HG03575 (cell line): ENCODE results near the gene DUSP22.

ENCODE experiments used
- ATAC-seq: cut with Tn5 transposase; IDR thresholded peaks from one replicate; pipeline ENCODE4 v1.9.1; 2021; ENCODE audit not compliant: unreplicated experiment, insufficient number of reproducible peaks, low FRiP score; ENCODE audit errors: extremely low read depth

The DUSP22 gene

DNA sequence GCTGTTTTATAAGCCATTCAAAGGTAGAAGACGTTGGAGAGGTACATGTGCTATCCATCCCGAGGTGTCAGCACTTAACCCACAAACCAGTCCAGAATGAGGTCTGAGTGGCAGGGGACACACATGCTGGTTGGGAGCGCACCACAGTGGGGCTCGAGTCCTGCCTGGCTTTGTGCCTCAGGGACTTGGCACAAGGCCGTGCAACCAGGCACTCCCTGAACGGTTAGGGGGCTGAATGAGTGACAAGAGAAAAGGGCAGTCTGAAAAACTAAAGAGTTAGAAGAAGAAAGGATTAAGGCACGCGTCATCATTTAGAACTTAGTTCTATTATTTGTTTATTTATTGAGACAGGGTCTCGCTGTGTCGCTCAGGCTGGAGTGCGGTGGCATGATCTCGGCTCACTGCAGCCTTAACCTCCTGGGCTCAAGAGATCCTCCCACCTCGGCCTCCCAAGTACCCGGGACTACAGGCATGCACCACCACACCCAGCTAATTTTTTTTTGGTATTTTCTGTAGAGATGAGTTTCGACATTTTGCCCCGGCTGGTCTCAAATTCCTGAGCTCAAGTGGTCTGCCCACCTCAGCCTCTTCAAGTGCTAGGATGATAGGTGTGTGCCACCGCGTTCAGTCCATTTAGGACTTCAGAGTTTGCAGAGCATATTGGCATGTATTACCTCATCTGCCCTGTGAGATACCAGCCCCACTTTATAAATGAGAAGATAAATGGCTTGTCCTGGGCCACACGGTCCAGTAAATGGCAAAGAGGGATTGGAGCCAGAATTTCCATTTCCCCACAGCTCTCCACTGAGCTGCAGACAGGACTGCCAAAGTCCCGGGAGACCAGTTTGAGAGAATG lies 51.9 kb downstream of the DUSP22 start:
- no peak for ATAC-seq

DNA sequence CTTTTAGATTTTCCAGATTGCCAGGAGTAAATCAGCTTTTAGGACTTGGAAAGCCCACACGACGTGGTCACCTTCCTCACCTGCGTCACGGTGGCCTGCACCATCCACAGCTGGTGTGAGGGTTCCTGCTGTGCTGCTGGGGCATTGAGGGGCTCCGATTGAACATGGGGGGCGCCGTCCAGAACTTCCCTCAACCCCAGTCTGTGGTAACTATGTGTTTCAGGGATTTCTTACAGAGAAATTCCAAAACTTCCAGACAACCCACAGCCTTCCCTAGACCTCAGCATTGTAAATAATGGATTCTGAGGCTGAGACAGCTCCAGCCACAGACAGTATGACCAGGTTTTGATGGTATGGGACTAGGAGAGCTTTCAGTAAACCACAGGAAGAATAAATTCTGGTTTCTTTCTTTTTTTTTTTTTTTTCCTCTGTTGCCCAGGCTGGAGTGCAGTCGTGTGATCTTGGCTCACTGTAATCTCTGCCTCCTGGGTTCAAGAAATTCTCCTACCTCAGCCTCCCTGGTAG lies 52.6 kb downstream of the DUSP22 start:
- no peak for ATAC-seq

GRCh38 chr6:345747-346385 lies 53.6 kb downstream of the DUSP22 start:
- no peak for ATAC-seq

- no peak for ATAC-seq
Measured at GRCh38 chr6:346386-347030, 54.2 kb downstream of the DUSP22 start.

GRCh38 chr6:347232-347631 lies 54.9 kb downstream of the DUSP22 start:
- peak; percentile 80 for ATAC-seq

- no peak for ATAC-seq
Measured at GRCh38 chr6:347951-348859, 55.9 kb downstream of the DUSP22 start.

DNA sequence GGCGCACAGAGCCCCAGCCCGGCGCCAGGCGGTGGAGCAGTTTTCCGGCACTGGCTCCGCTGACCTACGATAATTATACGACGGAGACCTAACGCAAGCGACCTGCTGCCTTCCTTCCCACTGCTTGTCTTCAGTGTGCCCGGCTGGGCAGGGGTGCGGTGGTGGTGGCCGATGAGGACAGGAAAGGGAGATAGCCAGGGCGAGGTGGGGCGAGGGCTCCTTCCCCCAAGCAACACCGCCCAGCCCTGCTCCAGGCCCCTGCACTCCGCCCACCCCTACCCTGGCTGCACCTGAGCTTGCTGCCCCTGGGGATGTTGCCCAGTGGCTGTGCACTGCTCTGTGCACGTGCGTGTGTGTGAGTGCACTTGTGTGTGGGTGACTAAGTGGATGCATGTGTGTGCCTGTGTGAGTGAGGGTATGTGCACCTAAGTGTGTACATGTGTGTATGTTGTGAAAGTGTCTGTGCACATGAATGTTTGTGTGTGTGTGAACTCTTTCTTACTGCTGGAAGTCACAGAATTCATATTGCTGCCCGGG lies 56.6 kb downstream of the DUSP22 start:
- ATAC-seq: no peak

DNA sequence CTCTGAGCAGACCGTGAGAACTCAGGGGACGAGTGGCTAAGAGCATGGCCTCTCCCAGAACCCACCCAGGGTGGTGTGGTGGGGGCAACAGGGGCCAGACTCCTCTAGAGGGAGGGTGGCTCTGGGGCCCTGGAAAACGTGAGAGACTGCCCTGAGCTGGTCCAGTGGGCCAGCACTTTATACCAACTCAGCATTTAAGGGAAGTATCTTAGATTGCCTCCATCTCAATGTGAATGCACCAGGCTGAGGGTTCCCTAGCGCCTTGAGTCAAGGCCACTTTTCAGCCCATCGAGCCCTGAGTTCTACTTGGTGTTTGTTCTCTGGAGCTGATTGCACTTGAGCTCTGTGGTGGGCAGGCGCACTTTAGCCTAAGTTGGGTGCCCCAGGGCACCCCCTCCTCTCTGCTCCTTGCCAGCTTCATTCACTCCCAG lies 57.2 kb downstream of the DUSP22 start:
- no peak for ATAC-seq

DNA sequence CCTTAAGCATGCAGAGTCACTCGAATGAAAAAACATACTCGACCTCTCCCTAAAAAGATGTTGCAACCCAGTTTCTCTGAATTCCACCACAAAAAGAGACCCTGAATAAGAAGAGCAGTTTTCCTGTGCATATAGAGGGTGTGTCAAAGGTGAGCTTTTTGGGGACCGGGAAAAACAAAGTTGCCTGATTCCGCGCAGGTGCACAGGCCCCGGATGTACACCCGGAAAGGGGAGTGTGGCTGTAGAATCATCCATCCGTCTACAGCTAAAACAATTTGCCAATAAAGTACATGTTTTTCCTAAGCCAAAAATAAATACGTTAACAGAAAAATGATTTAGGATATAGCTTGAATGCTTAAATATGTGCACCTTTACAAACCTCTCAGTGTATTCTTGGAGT lies 58.1 kb downstream of the DUSP22 start:
- no peak for ATAC-seq

DNA sequence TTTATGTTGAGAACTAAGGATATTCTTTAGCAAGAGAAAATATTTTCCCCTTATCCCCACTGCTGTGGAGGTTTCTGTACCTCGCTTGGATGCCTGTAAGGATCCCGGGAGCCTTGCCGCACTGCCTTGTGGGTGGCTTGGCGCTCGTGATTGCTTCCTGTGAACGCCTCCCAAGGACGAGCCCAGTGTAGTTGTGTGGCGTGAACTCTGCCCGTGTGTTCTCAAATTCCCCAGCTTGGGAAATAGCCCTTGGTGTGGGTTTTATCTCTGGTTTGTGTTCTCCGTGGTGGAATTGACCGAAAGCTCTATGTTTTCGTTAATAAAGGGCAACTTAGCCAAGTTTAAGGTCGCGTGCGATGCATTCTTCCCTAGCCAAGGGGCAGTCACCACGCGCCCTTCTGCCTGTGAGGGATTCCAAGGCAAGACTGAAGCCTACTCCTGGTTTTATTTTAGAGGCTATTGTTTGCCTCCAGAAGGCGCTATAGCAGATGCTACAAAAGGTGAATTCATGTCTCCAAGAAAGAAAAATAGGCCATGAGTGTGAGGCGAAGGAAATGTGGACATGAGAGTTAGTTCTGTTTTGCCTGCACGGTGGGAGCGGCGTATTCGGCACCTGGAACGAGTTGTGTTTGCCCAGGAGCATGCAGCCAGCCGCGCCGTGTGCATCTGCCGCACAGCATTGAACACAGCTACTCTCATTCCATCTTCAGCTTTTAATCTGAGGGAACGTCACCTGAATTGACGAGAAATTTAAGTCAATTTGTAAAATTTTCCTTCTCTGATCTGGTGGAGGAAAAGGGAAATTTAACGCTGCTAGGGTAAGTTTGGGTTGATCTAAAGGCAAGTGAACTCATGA lies 59.0 kb downstream of the DUSP22 start:
- no peak for ATAC-seq

GRCh38 chr6:351867-352289 lies 59.6 kb downstream of the DUSP22 start:
- ATAC-seq: no peak

DNA sequence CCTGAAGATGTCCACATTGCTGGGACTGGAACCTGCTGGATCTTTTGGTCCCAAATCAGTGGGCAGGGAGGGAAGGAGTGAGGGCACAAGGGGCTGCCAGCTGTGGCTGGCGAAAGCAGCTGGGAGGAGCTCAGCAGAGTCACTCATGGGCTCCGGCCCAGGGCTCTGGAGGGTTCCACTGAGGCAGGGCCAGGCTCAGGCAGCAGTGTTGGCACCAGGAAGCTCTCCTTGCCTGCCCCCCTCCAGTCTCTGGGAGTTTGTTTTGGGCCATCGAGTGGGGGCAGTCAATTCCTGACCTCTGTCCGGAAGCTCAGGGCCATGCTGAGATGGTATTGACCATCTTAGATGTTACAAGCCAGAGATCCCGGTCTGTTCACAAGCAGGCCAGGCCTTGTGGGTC lies 60.2 kb downstream of the DUSP22 start:
- ATAC-seq: no peak

- no peak for ATAC-seq
Measured at GRCh38 chr6:352896-353470, 60.7 kb downstream of the DUSP22 start.

- no peak for ATAC-seq
Measured at GRCh38 chr6:353642-354614, 61.6 kb downstream of the DUSP22 start.

GRCh38 chr6:354631-355280 lies 62.5 kb downstream of the DUSP22 start:
- ATAC-seq: no peak
